LNCaP clone FGC (cell line): ENCODE results near the gene HELZ.
"Not testable (repeated sequence)": the region's sequence is repeated elsewhere in the genome, so short reads cannot be mapped to it uniquely, and the experiment has no call there.

Experiments used
- DNase-seq: peaks from one replicate; pipeline ENCODE4 v3.0.0-alpha.2; 2011; ENCODE audit warnings: low read depth
- H3K4me3 ChIP-seq: 2 replicates; pipeline ENCODE4 v1.5.1; 2011; ENCODE audit warnings: mild to moderate bottlenecking, low read depth, low read length, control low read depth
- TF ChIP-seq, protein P1 (sequence below): IDR thresholded peaks from 2 replicates; pipeline ENCODE4 v1.5.1; 2012; ENCODE audit warnings: mild to moderate bottlenecking; ENCODE audit not compliant: control insufficient read depth, insufficient read depth; ENCODE audit errors: extremely low read depth

The HELZ gene

GRCh38 chr17:67208232-67208631, 36.8 kb downstream of the HELZ start:
- TF ChIP-seq, protein P1, sequence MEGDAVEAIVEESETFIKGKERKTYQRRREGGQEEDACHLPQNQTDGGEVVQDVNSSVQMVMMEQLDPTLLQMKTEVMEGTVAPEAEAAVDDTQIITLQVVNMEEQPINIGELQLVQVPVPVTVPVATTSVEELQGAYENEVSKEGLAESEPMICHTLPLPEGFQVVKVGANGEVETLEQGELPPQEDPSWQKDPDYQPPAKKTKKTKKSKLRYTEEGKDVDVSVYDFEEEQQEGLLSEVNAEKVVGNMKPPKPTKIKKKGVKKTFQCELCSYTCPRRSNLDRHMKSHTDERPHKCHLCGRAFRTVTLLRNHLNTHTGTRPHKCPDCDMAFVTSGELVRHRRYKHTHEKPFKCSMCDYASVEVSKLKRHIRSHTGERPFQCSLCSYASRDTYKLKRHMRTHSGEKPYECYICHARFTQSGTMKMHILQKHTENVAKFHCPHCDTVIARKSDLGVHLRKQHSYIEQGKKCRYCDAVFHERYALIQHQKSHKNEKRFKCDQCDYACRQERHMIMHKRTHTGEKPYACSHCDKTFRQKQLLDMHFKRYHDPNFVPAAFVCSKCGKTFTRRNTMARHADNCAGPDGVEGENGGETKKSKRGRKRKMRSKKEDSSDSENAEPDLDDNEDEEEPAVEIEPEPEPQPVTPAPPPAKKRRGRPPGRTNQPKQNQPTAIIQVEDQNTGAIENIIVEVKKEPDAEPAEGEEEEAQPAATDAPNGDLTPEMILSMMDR, result no peak
- DNase-seq, result no peak
- H3K4me3 ChIP-seq, result no peak overlapping the region

DNA sequence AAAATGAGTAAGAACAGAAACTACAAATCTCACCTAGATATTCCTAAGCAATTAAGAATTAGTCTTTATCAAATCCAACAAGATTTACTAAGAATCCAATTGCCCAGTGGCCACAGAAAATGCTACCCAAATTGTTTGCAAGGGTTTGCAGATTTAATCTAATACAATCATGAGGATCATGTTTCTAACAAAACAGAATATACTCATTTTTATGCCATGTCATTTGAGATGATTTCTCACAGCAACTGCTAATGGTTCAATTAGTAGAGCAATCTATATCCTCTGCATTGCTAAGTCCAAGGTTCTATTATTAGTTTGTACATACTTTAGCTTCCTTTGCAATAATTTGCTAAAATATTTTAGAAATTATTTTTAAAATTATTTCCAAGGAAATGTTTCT, 41.2 kb downstream of the HELZ start:
- no peak for DNase-seq
- TF ChIP-seq, protein P1, result no peak
- H3K4me3 ChIP-seq, result no peak overlapping the region

DNA sequence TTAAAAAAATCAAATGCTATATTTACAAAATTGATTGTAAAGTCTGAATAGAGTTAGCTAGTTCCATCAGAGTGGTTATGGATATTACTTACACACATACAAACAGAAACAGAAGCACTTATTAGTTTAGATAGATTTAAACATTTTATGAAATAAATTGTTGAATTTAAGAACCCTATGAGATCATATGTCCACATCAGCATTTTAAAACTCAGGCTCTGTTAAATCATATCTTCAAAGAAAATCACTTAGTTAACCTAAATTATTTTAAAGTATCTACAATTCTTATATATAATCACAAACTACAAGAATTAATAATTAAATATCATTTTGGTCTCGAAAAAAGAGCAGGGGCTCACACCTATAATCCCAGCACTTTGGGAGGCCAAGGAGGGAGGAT, 42.5 kb downstream of the HELZ start:
- TF ChIP-seq, protein P1, result no peak
- no peak overlapping the region for H3K4me3 ChIP-seq
- no peak for DNase-seq

- no peak for DNase-seq
- H3K4me3 ChIP-seq, result no peak overlapping the region
- TF ChIP-seq, protein P1, result peak; percentile 35
Measured at GRCh38 chr17:67200727-67201301, 44.2 kb downstream of the HELZ start.

DNA sequence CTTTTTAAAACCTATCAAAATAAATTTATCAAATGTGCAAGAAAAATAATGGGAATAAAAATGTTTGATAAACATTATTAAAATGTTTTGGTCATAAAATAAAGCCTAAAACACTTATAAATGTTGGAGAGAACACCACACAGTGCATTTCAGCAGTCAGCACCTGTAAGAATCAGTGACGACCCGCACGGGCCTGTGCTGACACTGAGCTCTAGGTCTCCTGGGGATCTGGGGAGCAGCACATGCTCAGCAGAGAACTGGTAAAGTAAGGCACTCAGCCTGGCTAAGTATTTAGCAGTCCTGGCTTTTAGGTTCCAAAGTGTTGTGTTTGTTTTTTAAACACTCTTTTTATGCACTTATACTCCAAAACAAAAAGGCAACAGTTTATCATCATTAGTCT, 46.9 kb downstream of the HELZ start:
- TF ChIP-seq, protein P1, result no peak
- no peak for DNase-seq
- H3K4me3 ChIP-seq, result no peak overlapping the region

DNA sequence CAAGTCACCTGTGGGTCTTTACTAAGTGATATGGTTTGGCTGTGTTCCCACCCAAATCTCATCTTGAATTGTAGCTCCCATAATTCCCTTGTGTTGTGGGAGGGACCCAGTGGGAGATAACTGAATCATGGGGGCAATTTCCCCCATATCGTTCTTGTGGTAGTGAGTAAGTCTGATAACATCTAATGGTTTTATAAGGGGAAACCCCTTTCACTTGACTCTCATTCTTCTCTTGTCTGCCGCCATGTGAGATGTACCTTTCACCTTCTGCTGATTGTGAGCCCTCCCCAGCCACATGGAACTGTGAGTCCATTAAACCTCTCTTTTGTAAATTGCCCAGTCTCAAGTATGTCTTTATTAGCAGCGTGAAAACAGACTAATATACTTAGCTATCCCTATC, 48.0 kb downstream of the HELZ start:
- H3K4me3 ChIP-seq, DNase-seq: not testable (repeated sequence)

DNA sequence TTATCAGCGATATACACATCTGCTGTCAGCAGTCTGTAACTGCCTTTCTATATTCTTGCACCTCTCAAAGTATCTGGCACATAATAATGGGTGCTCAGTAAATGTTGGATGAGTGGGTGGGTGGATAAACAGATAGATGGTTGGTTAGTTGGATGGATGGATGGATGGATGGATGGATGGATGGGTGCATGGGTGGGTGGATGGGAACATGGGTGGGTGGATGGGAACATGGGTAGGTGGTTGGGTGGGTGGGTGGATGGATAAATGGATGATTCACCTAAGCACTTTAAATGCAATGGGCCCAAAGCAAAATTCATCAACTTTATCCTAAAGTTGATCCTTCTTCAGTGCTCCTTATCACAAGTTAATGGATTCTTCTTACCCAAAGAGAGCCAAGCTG, 48.6 kb downstream of the HELZ start:
- DNase-seq, result no peak
- H3K4me3 ChIP-seq, result no peak overlapping the region
- TF ChIP-seq, protein P1, result no peak
